ENCODE measurements around the gene CHTF18. TPM values are rescaled to one million over a fixed set of nuclear protein-coding genes. Genes with fewer than 3 reads are reported as not detected.

CHTF18 gene
- total and polyA plus RNA-seq, 2 donors (not counting 3 experiments of a cell fraction or from before 2014, with no cell fraction given) = 33.0 to 69.5 TPM

- Histone ChIP-seq H3K4me1 (ENCODE audit: control insufficient read depth, extremely low read depth, insufficient read depth, low read length) (no peaks in the 10 kb centered on the region), H3K36me3 (ENCODE audit: control insufficient read depth in 2 of 2, extremely low read depth in 1 of 2, insufficient read depth in 2 of 2, low read length in 2 of 2) (no peaks in the 10 kb centered on the region), H3K9me3 (replicated peaks; ENCODE audit: control insufficient read depth, insufficient read depth, low read length) (no peaks in the 10 kb centered on the region), H3K9me1 (replicated peaks; ENCODE audit: control insufficient read depth, extremely low read depth, insufficient read depth, low read length) (no peaks in the 10 kb centered on the region), H3K4me3 (replicated peaks in 1 of 3; ENCODE audit: insufficient read depth in 1 of 3, low read depth in 1 of 3, low read length in 3 of 3) (no peak overlapping the region), H3K27ac (ENCODE audit: insufficient read depth, low read depth, low read length) (no peak overlapping the region), H3K4me2 (ENCODE audit: insufficient read depth, low read length) (no peak overlapping the region), H3K79me2 (ENCODE audit: control insufficient read depth, insufficient read depth, low read length) (no peaks in the 10 kb centered on the region), H4K20me1 (replicated peaks; ENCODE audit: control insufficient read depth, extremely low read depth, insufficient read depth, low read length) (no peaks in the 10 kb centered on the region), H2AFZ (ENCODE audit: low read depth, low read length) (no peak overlapping the region), H3K9ac (replicated peaks; ENCODE audit: extremely low read depth, insufficient read depth, low read length) (no peak overlapping the region), H3K27me3 (ENCODE audit: control insufficient read depth in 2 of 2, insufficient read depth in 2 of 2, low read length in 2 of 2) (peaks cover 6 to 7% of the 10 kb centered on the region in 2 experiments)
- CTCF ChIA-PET = no interaction called here
- DNase-seq (ENCODE audit: low read depth, low spot score) (no peak), FAIRE-seq (no peak)
- intact Hi-C loops (cut with micrococcal nuclease) (no loop called here), dilution Hi-C loops (cut with MboI; ENCODE audit: extremely low pct_ligation_motif_present, low sequenced_read_pairs) (no loop called here)
- no TSS peak for BruUV-seq (replicated peaks)
- POLR2A ChIA-PET = no interaction called here
- TF ChIP-seq JUN (IDR thresholded peaks at IDR 0.05; ENCODE audit: borderline replicate concordance, insufficient read depth, insufficient read length, low read depth) (no peak), POLR2A (IDR thresholded peaks at IDR 0.05; ENCODE audit: low read depth, low read length) (no peak), FOS (IDR thresholded peaks at IDR 0.05; ENCODE audit: borderline replicate concordance, insufficient read depth, low read length) (no peak), EZH2 (IDR thresholded peaks at IDR 0.05; ENCODE audit: borderline replicate concordance, low read depth, low read length, severe bottlenecking) (no peak), MYC (IDR thresholded peaks at IDR 0.05; ENCODE audit: low read depth, low read length) (no peak), GATA2 (IDR thresholded peaks at IDR 0.05; ENCODE audit: insufficient read depth, insufficient read length, low read depth, low read length) (no peak), POLR2AphosphoS5 (IDR thresholded peaks at IDR 0.05; ENCODE audit: insufficient read depth, low read depth, low read length) (no peak)
- TF ChIP-seq, protein P1, sequence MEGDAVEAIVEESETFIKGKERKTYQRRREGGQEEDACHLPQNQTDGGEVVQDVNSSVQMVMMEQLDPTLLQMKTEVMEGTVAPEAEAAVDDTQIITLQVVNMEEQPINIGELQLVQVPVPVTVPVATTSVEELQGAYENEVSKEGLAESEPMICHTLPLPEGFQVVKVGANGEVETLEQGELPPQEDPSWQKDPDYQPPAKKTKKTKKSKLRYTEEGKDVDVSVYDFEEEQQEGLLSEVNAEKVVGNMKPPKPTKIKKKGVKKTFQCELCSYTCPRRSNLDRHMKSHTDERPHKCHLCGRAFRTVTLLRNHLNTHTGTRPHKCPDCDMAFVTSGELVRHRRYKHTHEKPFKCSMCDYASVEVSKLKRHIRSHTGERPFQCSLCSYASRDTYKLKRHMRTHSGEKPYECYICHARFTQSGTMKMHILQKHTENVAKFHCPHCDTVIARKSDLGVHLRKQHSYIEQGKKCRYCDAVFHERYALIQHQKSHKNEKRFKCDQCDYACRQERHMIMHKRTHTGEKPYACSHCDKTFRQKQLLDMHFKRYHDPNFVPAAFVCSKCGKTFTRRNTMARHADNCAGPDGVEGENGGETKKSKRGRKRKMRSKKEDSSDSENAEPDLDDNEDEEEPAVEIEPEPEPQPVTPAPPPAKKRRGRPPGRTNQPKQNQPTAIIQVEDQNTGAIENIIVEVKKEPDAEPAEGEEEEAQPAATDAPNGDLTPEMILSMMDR (IDR thresholded peaks at IDR 0.05; ENCODE audit: extremely low read depth in 1 of 2, insufficient read depth in 1 of 2, low read depth in 1 of 2, low read length in 2 of 2) = no peak
Measured at GRCh38 chr16:795580-796229, 7.3 kb downstream of the CHTF18 start.

Data from endothelial cell of umbilical vein (primary cell).